Naive B cell (primary cell): Measurements from ENCODE around the gene PRMT5. TPM values are rescaled to one million over a fixed set of nuclear protein-coding genes. Genes with fewer than 3 reads are reported as not detected.
"Not testable (repeated sequence)": the region's sequence is repeated elsewhere in the genome, so short reads cannot be mapped to it uniquely, and the experiment has no call there.

Source experiments
- ATAC-seq, 2 donors: fragments of 150-1000 bp; cut with Tn5 transposase; 2 replicates each; pipeline ENCODE4 v1.10.0; 2021; ENCODE audit warnings: low read depth in 2 of 2, mild to moderate bottlenecking in 2 of 2, moderate library complexity in 2 of 2
- DNase-seq: peaks from one replicate; pipeline ENCODE4 v3.0.0; 2022
- H3K27ac Mint-ChIP-seq, 6 donors: one replicate each; pipeline ENCODE4 v1.8.0; 2020 to 2022; ENCODE audit warnings: mild to moderate bottlenecking in 6 of 6, mixed read lengths in 6 of 6, moderate library complexity in 5 of 6, inconsistent platforms in 2 of 6
- H3K27me3 Mint-ChIP-seq, 3 donors: one replicate each; pipeline ENCODE4 v1.8.0; 2021 to 2022; ENCODE audit warnings: mixed read lengths in 3 of 3, mild to moderate bottlenecking in 1 of 3
- H3K36me3 Mint-ChIP-seq, 2 donors: one replicate each; pipeline ENCODE4 v1.8.0; 2020 to 2022; ENCODE audit warnings: mixed read lengths in 2 of 2, inconsistent platforms in 1 of 2, mild to moderate bottlenecking in 1 of 2
- H3K4me1 Mint-ChIP-seq, 3 donors: one replicate each; pipeline ENCODE4 v1.8.0; 2020 to 2022; ENCODE audit warnings: mixed read lengths in 3 of 3, inconsistent platforms in 1 of 3, mild to moderate bottlenecking in 1 of 3, moderate library complexity in 1 of 3
- H3K4me3 Mint-ChIP-seq, 8 donors: one replicate each; pipeline ENCODE4 v1.8.0; 2020 to 2022; ENCODE audit warnings: mild to moderate bottlenecking in 8 of 8, mixed read lengths in 8 of 8, moderate library complexity in 8 of 8, inconsistent platforms in 2 of 8
- H3K9me3 Mint-ChIP-seq, 7 donors: one replicate each; pipeline ENCODE4 v1.8.0; 2020 to 2022; ENCODE audit warnings: mixed read lengths in 7 of 7, mild to moderate bottlenecking in 5 of 7, inconsistent platforms in 2 of 7, moderate library complexity in 1 of 7
- polyA plus RNA-seq, 6 donors: library from polyadenylated mRNA; unstranded; fragments of 300-500 nt; fragmentation: Illumina TruSeq; gene quantifications; one replicate each; pipeline ENCODE4 v1.2.3, GENCODE V29; 2021; ENCODE audit warnings: low read depth in 6 of 6

Gene PRMT5
- 10 to 100 TPM; 43.7 to 67.6 (median 49.9) TPM for polyA plus RNA-seq

DNA sequence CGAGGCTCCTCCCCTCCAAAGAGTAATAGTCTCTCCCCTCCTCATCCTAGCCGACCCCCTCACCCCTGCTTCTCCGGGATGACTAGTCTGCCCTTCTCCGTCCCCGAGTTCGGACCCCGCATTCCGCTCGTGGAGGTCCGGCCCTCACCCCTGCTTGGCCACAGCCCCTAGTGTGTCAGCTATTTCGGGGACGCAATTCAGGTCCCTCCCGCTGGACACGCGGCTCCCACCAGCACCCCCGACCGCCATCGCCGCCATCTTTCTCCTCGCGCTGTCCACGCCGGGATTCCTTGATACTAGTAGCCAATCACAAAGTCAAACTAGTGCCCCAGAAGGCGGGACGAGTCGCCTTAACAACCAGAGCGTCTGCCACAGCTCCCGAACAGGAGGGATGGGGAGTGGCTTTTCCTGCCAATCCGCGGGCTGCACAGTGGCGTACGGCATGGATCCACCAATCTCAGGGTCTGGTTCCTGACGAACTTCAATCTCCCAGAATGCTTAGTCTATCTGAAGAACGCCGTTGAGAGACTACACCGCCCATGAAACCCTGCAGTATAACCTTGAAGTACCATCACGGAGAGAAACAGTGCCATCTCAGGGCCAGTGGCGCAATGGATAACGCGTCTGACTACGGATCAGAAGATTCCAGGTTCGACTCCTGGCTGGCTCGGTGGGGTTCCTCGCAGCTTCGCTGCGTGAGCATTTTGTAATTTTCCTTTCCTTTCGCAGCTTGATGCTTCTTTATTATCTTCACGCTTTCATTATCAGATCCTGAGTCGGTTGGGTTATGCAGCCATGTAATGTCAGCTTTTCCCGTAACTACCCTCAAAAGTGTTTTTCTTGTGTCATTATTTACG is at the start of gene PRMT5:
Gene PRMT5, minus strand, starts transcription at position 273 of the 857 bp plus-strand sequence. Its CDS starts 15 bp downstream, at position 258.
- Mint-ChIP-seq H3K4me3 (no peak within 1 kb of the TSS), H3K36me3 (no peaks in the 10 kb centered on the region), H3K27ac (peak within 1 kb of the TSS in 2 of 6 donors; percentile 40 to 44), H3K9me3 (no peaks in the 10 kb centered on the region), H3K27me3 (no peaks in the 10 kb centered on the region), H3K4me1 (peaks cover 5 to 13% (median 12%) of the 10 kb centered on the region in 3 donors)
- DNase-seq (peak; percentile 95), ATAC-seq (peak; percentile 89 to 92)

DNA sequence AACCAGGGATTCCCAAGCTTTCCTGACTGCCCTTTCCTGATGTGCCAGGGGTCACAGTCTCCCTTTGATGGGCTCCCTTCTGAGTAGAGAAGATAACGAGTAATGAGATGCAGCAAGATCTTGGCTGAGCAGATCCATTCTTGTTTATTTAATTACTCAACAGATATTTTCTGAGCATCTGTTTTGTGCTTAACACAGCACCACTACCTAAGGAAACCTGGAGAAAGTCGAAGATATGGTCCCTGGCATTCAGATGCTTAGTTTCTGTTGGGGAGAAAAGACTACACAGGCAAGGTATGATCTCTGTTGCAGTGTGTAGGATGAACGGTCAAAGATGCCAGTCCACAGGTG is 49.3 kb upstream of the PRMT5 start:
- peaks cover 0 to 11% (median 8%) of the 10 kb centered on the region in 3 donors for H3K4me1 Mint-ChIP-seq
- no peaks in the 10 kb centered on the region for H3K36me3 Mint-ChIP-seq
- no peaks in the 10 kb centered on the region for H3K9me3 Mint-ChIP-seq
- ATAC-seq (no peak), DNase-seq (no peak)
- peaks cover 20 to 29% (median 28%) of the 10 kb centered on the region in 3 donors for H3K27me3 Mint-ChIP-seq
- peak overlapping the region in 2 of 8 donors; percentile 17 to 31 for H3K4me3 Mint-ChIP-seq
- no peak overlapping the region for H3K27ac Mint-ChIP-seq

DNA sequence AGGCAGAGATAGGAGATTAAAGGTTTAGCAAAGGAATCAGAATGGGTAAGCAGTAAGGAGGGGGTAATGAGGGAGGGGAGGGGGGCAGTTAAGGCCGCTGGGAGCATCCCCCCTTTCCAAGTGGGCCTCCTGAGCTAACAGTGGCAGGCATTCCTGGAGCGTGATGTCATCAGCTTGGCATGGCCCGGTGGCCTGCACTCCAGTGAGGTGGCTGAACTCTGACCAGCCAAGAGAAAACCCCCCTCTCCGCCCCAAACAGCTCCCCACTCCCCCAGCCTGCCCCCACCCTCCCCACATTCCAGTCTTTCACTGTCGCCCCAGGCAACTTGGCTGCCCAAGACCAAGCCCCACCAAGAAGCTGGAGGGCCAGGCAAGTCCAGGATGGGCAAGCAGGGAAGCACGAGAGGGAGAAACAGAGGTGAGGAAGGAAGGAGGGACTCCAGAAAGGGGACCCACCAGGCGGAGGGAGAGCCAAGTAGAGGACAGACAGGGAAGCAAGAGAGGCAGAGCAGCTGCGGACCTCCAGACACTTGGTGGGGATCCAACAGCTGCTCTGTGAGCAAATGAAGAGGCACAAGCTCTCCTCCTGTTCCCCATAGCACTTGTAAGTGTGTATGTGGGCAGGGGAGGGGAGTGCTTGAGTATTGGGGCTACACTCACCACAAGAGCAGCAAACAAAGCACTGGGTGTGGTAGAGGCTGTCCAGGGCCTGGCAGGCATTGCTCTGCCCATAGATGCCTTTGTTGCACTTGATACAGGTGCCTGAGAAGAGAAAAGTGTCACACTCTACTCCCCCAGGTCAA is 48.7 kb upstream of the PRMT5 start:
- ATAC-seq (no peak), DNase-seq (no peak)
- Mint-ChIP-seq H3K36me3 (no peaks in the 10 kb centered on the region), H3K4me3 (peak overlapping the region in 2 of 8 donors; percentile 17 to 31), H3K4me1 (peaks cover 0 to 13% (median 8%) of the 10 kb centered on the region in 3 donors), H3K27ac (no peak overlapping the region), H3K9me3 (no peaks in the 10 kb centered on the region), H3K27me3 (peaks cover 20 to 29% (median 28%) of the 10 kb centered on the region in 3 donors)

DNA sequence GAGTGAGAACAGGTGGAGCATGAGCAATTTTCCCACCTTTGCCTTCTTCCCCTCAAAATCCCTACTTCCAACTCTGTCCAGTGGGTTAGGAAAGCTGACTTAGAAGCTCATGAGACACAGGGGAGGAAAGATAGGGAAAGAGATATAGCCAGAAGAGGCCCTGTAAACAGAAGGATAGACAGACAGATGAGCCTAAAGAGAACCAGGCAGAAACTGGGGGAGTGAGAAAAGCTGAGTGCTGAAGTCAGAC is 48.2 kb upstream of the PRMT5 start:
- no peak for DNase-seq
- H3K4me3 Mint-ChIP-seq, result no peak overlapping the region
- peaks cover 20 to 29% (median 28%) of the 10 kb centered on the region in 3 donors for H3K27me3 Mint-ChIP-seq
- no peaks in the 10 kb centered on the region for H3K9me3 Mint-ChIP-seq
- H3K4me1 Mint-ChIP-seq, result peaks cover 0 to 13% (median 8%) of the 10 kb centered on the region in 3 donors
- no peak overlapping the region for H3K27ac Mint-ChIP-seq
- no peaks in the 10 kb centered on the region for H3K36me3 Mint-ChIP-seq
- no peak for ATAC-seq

DNA sequence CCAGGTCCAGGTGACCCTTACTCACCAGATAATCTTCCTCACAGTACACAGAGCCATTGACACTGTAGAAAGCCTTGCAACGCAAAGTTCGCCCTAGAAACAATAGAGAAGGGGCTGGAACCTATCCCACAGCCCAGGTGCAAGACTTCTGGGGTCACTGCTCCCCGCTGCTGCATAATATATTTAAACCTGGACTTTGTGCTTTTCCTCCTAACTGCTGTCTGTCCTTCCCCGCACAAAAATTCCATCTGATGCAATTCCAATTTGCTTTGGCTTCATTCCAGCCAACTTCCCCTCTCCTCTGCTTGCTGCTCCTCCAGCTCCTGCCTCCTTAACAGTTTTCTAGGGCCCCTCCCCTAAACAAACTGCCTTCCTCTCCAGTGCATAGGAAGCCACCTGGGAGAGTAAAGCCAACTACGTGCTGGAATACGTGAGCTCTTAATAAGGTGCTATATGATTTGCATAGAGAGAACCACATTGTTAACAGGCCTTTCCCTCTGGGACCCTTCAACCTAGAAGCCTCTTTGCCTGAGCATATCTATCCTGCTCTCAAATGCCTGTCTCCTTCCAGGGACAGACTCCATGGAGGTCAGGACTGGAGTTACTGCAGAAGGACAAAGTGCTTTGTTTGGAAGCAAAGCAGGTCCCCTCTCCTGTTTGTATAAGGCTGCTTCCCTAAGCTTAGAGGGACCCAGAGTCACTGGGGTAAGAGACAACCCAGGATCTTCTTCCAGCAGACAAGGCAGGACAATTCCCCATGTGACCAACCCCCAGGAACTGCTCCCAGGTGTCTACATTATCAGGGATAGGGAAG is 47.7 kb upstream of the PRMT5 start:
- Mint-ChIP-seq H3K4me1 (peaks cover 0 to 11% (median 8%) of the 10 kb centered on the region in 3 donors), H3K4me3 (no peak overlapping the region), H3K27me3 (peaks cover 20 to 29% (median 28%) of the 10 kb centered on the region in 3 donors), H3K36me3 (no peaks in the 10 kb centered on the region), H3K27ac (no peak overlapping the region), H3K9me3 (no peaks in the 10 kb centered on the region)
- ATAC-seq (no peak), DNase-seq (no peak)

DNA sequence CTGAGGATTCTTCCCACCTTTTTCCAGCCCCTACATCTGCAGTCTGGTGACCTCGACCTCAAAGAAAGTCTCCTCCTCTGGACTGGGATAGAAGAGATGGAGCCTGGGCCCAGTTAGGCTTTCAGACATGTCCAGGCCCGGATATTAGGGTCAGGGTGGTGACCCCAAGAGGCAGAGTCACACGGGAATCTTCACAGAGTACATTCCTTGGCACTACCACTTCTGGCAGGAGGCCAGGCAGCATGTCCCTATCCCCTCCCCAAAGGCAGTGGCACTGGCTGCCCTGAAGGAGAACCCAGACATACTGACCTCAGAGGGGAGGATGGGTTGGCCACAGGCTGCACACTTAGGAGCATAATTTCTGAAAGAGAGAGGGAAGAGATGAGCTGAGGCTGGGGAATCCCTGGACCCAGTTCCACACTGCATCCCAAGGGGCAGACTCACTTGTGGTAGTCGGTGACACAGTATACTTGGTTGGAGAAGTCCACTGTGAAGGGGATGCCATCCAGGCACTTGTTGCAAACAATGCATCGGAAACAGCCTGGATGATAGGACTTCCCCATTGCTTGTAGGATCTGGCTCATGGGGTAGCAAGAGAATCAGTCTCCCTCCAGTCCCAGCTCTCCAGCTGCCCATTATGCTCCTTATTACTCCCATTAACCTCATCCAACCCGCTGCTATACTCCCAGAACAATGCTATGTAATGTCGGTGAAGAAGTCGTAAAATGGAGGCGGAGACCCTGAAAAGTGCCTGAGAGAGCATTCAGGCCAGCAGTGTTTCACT is 45.5 kb upstream of the PRMT5 start:
- Mint-ChIP-seq H3K9me3 (no peaks in the 10 kb centered on the region), H3K4me1 (peaks cover 0 to 3% (median 3%) of the 10 kb centered on the region in 3 donors), H3K36me3 (no peaks in the 10 kb centered on the region), H3K27ac (no peak overlapping the region), H3K4me3 (no peak overlapping the region), H3K27me3 (peaks cover 13 to 25% (median 22%) of the 10 kb centered on the region in 3 donors)
- ATAC-seq (no peak), DNase-seq (no peak)

DNA sequence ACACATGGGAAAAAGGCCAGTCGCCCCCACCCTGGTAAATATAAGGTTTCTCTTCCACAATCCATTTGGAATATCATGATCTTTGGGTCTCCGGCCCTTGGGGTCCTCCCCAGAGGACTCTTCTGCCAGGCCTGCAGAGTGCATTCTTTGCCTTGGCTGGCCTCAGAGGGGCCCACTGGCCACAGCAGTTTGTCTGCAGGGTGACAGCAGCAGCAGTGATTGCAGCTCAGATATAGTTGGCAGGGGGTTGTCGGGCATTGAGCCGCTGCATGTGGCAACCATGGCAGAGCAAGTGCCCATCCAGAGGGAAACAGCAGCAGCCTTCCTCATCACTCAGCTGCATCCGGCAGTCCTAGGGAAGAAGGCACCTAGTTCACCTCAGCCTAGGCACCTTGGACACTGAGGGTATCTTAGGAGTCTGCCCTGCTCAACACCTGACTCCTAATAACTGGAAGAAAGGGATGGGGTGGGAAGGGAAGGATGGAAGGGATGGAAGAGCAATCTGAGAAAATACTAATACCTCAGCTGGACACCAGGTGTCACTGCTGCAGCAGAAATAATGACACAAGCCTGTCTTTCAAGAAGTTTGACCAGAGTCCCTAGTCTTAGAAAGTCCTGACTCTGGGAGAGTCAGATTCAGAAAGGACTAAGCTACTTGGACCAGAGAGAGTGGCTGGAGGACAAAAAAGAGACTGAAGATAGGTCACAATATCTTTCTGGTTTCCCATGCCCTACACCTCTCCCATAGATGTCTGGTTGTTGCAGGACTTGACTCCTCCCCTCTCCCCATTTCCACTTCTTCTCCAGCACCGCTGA is 44.2 kb upstream of the PRMT5 start:
- no peaks in the 10 kb centered on the region for H3K9me3 Mint-ChIP-seq
- peaks cover 7 to 24% (median 16%) of the 10 kb centered on the region in 3 donors for H3K27me3 Mint-ChIP-seq
- H3K27ac Mint-ChIP-seq, result peak overlapping the region in 2 of 6 donors; percentile 24 to 29
- no peak overlapping the region for H3K4me3 Mint-ChIP-seq
- no peaks in the 10 kb centered on the region for H3K36me3 Mint-ChIP-seq
- ATAC-seq (peak; percentile 34 to 60), DNase-seq (peak; percentile 33)
- H3K4me1 Mint-ChIP-seq, result peaks cover 0 to 3% (median 2%) of the 10 kb centered on the region in 3 donors

DNA sequence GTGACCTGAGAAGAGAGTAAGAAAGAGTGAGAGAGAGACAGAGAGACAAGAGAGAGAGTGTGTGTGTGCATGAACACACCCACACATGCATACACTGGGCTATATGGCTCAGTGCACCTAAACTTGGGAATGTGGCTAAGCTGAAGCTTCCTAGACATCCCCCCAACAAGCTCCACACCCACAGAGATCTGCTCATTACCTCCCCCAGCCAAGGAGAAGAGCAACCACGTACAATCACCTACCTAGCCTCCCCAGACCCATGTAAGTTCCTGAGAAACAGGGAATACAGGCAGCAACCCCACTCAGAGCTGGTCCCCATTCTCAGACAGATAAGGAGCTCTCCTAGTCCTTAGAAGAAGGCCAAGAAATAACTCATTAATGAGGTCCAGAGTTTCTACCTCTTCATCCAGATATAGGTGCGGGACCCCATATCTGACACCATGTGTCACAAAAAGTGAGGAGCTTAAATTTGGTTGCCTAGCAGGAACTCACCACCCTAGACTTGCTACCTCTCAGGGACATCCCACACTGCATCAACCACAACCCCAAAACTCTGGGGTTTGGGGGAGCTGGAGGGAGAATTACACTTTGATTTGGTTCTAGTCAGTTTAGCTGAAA is 43.2 kb upstream of the PRMT5 start:
- DNase-seq (no peak), ATAC-seq (no peak)
- no peaks in the 10 kb centered on the region for H3K36me3 Mint-ChIP-seq
- H3K27ac Mint-ChIP-seq, result peak overlapping the region in 1 of 6 donors; percentile 63
- no peaks in the 10 kb centered on the region for H3K9me3 Mint-ChIP-seq
- peaks cover 0 to 3% (median 2%) of the 10 kb centered on the region in 3 donors for H3K4me1 Mint-ChIP-seq
- peaks cover 5 to 16% (median 15%) of the 10 kb centered on the region in 3 donors for H3K27me3 Mint-ChIP-seq
- H3K4me3 Mint-ChIP-seq, result no peak overlapping the region

DNA sequence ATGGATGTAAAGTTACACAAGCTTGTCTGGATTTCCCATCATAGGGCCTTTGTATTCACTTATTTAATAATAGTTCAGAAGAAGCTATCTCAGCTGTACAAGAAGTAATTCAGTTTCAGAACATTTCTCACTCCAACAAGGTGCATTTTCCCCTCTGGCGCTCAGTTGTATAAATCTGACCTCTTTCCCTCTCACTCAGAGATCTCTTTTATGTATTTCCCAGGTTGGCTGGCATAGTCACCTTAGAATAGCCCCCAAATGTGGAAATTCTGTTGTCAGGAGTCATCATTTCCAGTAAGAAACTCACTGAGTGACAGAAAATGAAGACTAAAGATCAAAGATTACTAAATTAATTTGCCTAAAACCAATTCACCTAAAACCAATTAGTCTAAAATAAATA is 42.0 kb upstream of the PRMT5 start:
- H3K36me3 Mint-ChIP-seq, result no peaks in the 10 kb centered on the region
- no peak for DNase-seq
- no peak for ATAC-seq
- peaks cover 5 to 11% (median 5%) of the 10 kb centered on the region in 3 donors for H3K27me3 Mint-ChIP-seq
- no peaks in the 10 kb centered on the region for H3K9me3 Mint-ChIP-seq
- no peak overlapping the region for H3K4me3 Mint-ChIP-seq
- H3K27ac Mint-ChIP-seq, result no peak overlapping the region
- H3K4me1 Mint-ChIP-seq, result peaks cover 0 to 2% (median 0%) of the 10 kb centered on the region in 3 donors

DNA sequence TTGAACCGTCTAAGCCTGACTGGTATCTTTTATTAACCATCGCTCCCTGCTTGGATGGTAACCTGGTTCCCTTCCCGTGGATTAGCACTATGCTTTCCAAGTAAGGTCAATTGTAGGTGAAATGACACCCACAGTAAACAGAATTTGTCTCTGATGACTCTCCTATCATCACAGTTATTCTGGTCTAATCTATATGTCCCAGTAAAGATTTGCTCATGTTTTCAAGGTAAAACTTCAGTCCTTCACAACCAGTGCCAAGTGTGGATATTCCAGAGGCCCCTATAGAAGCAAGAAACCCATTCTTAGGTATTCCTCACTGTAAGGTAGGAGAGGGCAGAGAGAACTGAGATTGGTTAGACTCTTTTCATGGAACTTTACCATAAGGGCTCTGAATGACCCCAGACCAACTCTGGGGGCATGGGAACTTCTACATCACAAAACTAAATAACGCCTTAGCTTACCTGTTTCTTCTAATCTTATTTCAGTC is 37.6 kb upstream of the PRMT5 start:
- no peak for ATAC-seq
- H3K4me3 Mint-ChIP-seq, result no peak overlapping the region
- H3K27ac Mint-ChIP-seq, result no peak overlapping the region
- no peaks in the 10 kb centered on the region for H3K9me3 Mint-ChIP-seq
- no peaks in the 10 kb centered on the region for H3K27me3 Mint-ChIP-seq
- no peaks in the 10 kb centered on the region for H3K4me1 Mint-ChIP-seq
- H3K36me3 Mint-ChIP-seq, result no peaks in the 10 kb centered on the region
- DNase-seq, result no peak

DNA sequence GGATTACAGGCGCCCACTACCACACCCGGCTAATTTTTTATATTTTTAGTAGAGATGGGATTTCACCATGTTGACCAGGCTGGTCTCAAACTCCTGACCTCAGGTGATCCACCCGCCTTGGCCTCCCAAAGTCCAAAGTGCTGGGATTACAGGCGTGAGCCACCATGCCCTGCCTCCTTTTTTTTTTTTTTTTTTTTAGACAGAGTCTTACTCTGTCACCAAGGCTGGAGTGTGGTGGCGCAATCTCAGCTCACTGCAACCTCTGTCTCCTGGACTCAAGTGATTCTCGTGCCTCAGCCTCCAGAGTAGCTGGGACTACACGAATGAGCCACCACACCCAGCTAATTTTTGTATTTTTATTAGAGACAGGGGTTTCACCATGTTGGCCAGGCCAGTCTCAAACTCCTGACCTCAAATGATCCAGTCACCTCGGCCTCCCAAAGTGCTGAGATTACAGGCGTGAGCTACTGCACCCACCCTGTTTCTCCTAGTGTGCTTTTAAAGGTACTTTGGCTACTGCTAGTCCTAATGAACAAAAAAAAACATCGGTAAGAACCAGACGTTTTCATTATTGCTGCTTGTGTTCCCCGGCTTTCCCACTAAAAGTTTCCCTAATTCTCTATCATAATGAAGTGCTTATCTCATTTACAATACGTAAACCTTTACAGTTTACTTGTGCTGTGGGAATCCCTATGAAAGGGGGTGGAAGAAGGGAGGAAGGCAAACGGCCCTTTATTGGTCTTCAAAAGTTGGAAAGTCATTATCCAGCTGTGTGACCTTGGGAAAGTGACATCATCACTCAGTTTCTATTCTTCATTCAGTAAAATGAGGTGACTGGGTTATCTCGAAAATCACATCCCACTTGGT is 37.0 kb upstream of the PRMT5 start:
- ATAC-seq, H3K27me3 Mint-ChIP-seq, H3K27ac Mint-ChIP-seq, DNase-seq, H3K4me1 Mint-ChIP-seq, H3K4me3 Mint-ChIP-seq, H3K9me3 Mint-ChIP-seq, H3K36me3 Mint-ChIP-seq: not testable (repeated sequence)
